Measurements from ENCODE around the gene ZNF891. TPM values are rescaled to one million over a fixed set of nuclear protein-coding genes. Genes with fewer than 3 reads are reported as not detected.

The ZNF891 gene
- total RNA-seq, 4 donors from 2014 or later: 1.4 to 4.6 (median 3.2) TPM

- peaks cover 52% of the 10 kb centered on the region for H3K9me3 ChIP-seq
- H3K27me3 ChIP-seq: no peaks in the 10 kb centered on the region
- H3K4me1 ChIP-seq: peaks cover 12% of the 10 kb centered on the region
- no peak overlapping the region for H3K27ac ChIP-seq
- peaks cover 63% of the 10 kb centered on the region for H3K36me3 ChIP-seq
- TF ChIP-seq EP300 (IDR thresholded peaks at IDR 0.05) (no peak), POLR2AphosphoS5 (IDR thresholded peaks at IDR 0.05) (no peak), CTCF (IDR thresholded peaks at IDR 0.05) (no peak), POLR2A (IDR thresholded peaks at IDR 0.05) (no peak)
- DNase-seq (ENCODE audit: low spot score in 2 of 2): no peak
- no peak overlapping the region for H3K4me3 ChIP-seq
- over 99% methylated on average over 6 of the region's 6 CpGs for WGBS
Measured at GRCh38 chr12:133083345-133083744, 46.7 kb downstream of the ZNF891 start.

DNA sequence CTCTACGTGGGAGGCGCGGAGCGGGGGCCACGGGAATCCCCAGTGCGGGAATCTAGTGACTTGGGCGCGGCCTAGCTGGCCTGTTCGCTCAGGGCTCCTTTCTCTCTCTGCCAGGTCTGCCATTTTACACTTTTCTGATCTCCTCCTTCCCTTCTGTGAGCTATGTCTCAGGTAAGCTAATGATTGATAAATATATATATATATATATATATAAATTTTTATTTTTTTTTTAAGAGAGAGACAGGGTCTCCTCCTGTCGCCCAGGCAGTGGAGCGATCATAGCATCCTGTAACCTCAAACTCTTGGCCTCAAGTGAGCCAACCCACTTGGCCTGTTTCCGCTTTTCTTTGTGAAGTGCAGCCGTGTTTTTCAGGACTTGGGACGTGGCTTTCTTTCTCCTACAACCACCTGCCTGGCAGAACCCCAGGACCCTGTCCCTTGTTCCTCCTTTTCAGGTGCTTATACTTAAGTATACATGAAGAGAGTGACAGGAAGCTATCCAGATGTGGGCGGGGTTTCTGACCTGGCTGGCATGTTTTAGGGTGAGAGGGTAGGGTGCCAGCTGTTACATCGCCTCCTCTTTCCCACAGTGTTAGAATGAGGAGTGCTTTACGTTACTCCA is 48.8 kb downstream of the ZNF891 start:
- H3K36me3 ChIP-seq: peaks cover 42% of the 10 kb centered on the region
- H3K4me3 ChIP-seq: peak overlapping the region; percentile 77
- H3K4me1 ChIP-seq: peaks cover 12% of the 10 kb centered on the region
- peak overlapping the region; percentile 93 for H3K27ac ChIP-seq
- peaks cover 50% of the 10 kb centered on the region for H3K9me3 ChIP-seq
- no peak for TF ChIP-seq POLR2AphosphoS5 (IDR thresholded peaks at IDR 0.05)
- no peak for TF ChIP-seq POLR2A (IDR thresholded peaks at IDR 0.05)
- no peak for TF ChIP-seq EP300 (IDR thresholded peaks at IDR 0.05)
- no peak for TF ChIP-seq CTCF (IDR thresholded peaks at IDR 0.05)
- H3K27me3 ChIP-seq: no peaks in the 10 kb centered on the region
- DNase-seq (ENCODE audit: low spot score in 2 of 2): no peak
- WGBS: 24% methylated on average over 17 of the region's 17 CpGs

DNA sequence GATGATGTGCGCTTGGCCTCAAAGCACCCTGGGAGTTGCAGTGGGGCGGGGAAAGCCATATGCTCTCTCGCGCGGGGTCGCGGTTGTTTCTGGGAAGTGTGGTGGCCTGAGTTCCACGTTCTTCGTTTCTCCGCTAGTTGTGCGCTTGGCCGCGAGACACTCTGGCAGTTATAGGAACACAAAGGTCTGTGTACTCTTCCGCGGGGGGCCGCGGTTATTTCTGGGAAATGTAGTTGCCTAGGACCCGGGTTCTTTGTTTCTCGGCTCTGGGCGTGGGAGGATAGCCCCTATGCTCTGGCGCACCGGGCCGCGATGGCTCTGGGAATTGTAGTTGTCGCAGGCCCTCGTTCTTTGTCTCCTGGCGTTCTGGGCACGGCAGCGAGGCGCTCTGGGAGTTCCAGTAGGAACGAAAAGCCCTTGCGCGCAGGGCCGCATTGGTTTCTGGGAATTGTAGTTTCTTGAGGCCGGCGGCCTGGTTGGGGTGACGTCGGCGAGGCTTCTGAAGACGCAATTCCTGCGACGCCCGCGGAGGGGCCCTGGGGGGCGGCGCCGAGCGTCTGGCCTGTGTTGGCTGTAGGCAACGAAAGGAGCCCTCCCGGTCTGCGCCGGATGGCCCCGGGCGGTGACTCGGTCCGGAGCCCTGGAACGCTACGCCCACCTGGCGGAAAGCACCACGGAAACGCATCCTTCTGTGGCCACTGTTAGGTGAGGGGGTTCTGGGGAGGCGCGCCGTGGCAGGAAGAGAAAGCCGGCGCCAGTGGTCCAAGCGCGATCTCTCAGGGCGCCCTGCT is 49.5 kb downstream of the ZNF891 start, which contains the start of gene ZNF140:
Gene ZNF140 (plus strand): TSS at position 556 of the 791 bp plus-strand sequence. CDS start 398 bp downstream, outside the sequence.
- TF ChIP-seq POLR2AphosphoS5 (IDR thresholded peaks at IDR 0.05): peak in 2 of 3 donors; percentile 47 to 71
- TF ChIP-seq CTCF (IDR thresholded peaks at IDR 0.05): peak in 1 of 2 donors; percentile 23
- no peak for TF ChIP-seq EP300 (IDR thresholded peaks at IDR 0.05)
- peak; percentile 30 to 76 for TF ChIP-seq POLR2A (IDR thresholded peaks at IDR 0.05)
- Histone ChIP-seq H3K27me3 (no peaks in the 10 kb centered on the region), H3K4me1 (peaks cover 12% of the 10 kb centered on the region), H3K36me3 (peaks cover 35% of the 10 kb centered on the region), H3K9me3 (peaks cover 52% of the 10 kb centered on the region), H3K4me3 (peak within 1 kb of the TSS; percentile 77), H3K27ac (peak within 1 kb of the TSS; percentile 93)
- DNase-seq (ENCODE audit: low spot score in 2 of 2): peak; percentile 97 to 98
- WGBS: 0% methylated on average over 27 of the region's 69 CpGs

DNA sequence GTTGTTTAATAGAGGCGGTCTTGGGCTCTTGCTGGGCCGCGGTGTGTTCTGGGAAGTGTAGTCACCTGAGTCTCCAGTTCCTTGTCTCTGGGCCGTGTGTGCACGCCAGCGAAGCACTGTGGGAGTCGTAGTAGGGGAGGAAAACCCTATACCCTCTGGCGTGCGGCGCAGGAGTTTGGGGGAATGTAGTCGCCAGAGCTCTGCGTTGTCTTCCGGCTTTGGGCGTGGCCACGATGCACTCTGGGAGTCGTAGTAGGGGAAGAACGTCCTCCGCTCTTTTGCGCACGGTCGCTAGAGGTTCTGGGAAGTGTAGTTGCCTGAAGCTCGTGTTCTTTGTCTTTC is 50.1 kb downstream of the ZNF891 start:
- Histone ChIP-seq H3K27ac (peak overlapping the region; percentile 93), H3K9me3 (peaks cover 52% of the 10 kb centered on the region), H3K4me1 (peaks cover 12% of the 10 kb centered on the region), H3K4me3 (peak overlapping the region; percentile 77), H3K36me3 (peaks cover 30% of the 10 kb centered on the region), H3K27me3 (no peaks in the 10 kb centered on the region)
- 0% methylated on average over 10 of the region's 22 CpGs for WGBS
- peak; percentile 98 to 99 for DNase-seq (ENCODE audit: low spot score in 2 of 2)
- TF ChIP-seq POLR2AphosphoS5 (IDR thresholded peaks at IDR 0.05): peak in 1 of 3 donors; percentile 87
- no peak for TF ChIP-seq CTCF (IDR thresholded peaks at IDR 0.05)
- no peak for TF ChIP-seq EP300 (IDR thresholded peaks at IDR 0.05)

DNA sequence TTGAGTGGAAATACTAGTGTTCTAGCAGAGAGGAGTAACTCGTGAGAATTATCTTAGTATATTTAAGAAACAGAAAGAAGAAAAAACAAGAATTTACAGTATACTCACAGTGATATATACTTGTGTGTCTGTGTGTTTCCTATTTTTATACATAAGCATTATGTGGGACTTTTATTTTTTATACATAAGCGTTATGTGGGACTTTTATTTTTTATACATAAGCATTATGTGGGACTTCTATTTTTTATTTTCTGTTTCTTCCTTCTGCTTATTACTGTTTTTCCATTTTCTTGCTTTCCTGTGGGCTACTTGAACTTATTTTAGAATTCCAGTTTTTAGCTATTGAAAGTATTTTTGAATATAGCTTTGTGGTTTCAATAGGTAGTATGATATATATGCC is 56.2 kb downstream of the ZNF891 start:
- H3K27me3 ChIP-seq: no peaks in the 10 kb centered on the region
- TF ChIP-seq EP300 (IDR thresholded peaks at IDR 0.05) (no peak), POLR2AphosphoS5 (IDR thresholded peaks at IDR 0.05) (no peak), POLR2A (IDR thresholded peaks at IDR 0.05) (no peak), CTCF (IDR thresholded peaks at IDR 0.05) (no peak)
- H3K27ac ChIP-seq: no peak overlapping the region
- H3K36me3 ChIP-seq: no peaks in the 10 kb centered on the region
- H3K4me3 ChIP-seq: no peak overlapping the region
- DNase-seq (ENCODE audit: low spot score in 2 of 2): no peak
- H3K9me3 ChIP-seq: peaks cover 61% of the 10 kb centered on the region
- H3K4me1 ChIP-seq: no peaks in the 10 kb centered on the region
- 93% methylated on average over 2 of the region's 2 CpGs for WGBS
